ENCODE measurements around the gene HLA-A.

GRCh38 chr6:29964887-29965562 is 22.7 kb downstream of the HLA-A start:
- TF ChIP-seq SUZ12 (IDR thresholded peaks at IDR 0.05) = no peak
- TF ChIP-seq FOXM1 (IDR thresholded peaks at IDR 0.05; ENCODE audit: borderline replicate concordance) = no peak
- TF ChIP-seq PKNOX1 (IDR thresholded peaks at IDR 0.05) = no peak
- no peak for TF ChIP-seq SP1 (IDR thresholded peaks at IDR 0.05)
- TF ChIP-seq TARDBP (IDR thresholded peaks at IDR 0.05) = no peak
- no peak for TF ChIP-seq BHLHE40 (IDR thresholded peaks at IDR 0.05; ENCODE audit: borderline replicate concordance)
- TF ChIP-seq ARNT (IDR thresholded peaks at IDR 0.05) = no peak
